ENCODE data around the gene KDM4F. TPM values are rescaled to one million over a fixed set of nuclear protein-coding genes. Genes with fewer than 3 reads are reported as not detected.
A peak's percentile ranks its signal among the peaks of the same experiment; 100 is the strongest.

KDM4F gene
- polyA plus RNA-seq, 2 of the 4 experiments (the other 2 are of a cell fraction), result not detected

GRCh38 chr11:95074792-95075563, 25.8 kb downstream of the KDM4F start (continued):
- TF ChIP-seq JUNB (IDR thresholded peaks at IDR 0.05), result no peak

DNA sequence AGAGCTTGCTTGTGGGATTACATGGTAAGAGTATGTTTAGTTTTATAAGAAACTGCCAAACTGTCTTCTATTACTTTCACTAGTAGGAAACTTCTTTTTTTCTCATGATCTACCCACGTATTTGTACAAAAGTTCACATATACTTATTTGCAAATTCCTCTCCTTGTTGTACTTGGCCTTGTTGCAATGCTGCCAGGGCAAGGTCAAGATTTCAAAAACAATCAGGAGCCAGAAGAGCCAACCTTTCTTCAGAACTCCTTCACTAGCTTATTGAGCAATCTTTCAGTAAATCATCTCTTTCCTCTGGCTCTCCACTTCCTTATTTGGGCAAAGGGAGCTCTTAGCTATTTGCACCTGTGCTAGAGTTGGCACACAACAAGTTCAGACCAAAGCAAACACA, 27.2 kb downstream of the KDM4F start:
- no peak overlapping the region for H3K4me3 ChIP-seq
- peak in 1 of 2 experiments; percentile 25 for DNase-seq (ENCODE audit: low read depth in 1 of 2, low spot score in 1 of 2)
- ChIA-PET POLR2A (no interaction called here), CTCF (interaction anchor here (1.1 to 1.8 kb wide), 2 partner anchors 75 to 1318 kb away, joined by 3 to 4 read pairs; no protein-coding TSS in a partner anchor)
- WGBS (ENCODE audit: missing lambda C conversion rate), result 4% methylated on average over 1 of the region's 1 CpG
- peak overlapping the region; percentile 42; the same call in 2 of the 3 replicates for H3K4me2 ChIP-seq
- peaks cover 6% of the 10 kb centered on the region; the same call in 1 of the 3 replicates for H3K4me1 ChIP-seq
- H3K9me3 ChIP-seq, result no peaks in the 10 kb centered on the region
- TF ChIP-seq CEBPB (IDR thresholded peaks at IDR 0.05) (peak in 1 of 2 experiments; percentile 34; a peak in 1 of 4 replicates), HOXB5 (CRISPR knock-in tag; IDR thresholded peaks at IDR 0.05) (no peak)
- no peak overlapping the region for H3K27ac ChIP-seq
- ATAC-seq, result no peak
- no peak for FAIRE-seq

- Histone ChIP-seq H3K4me3 (no peak overlapping the region), H3K4me2 (peak overlapping the region; percentile 42; the same call in 1 of the 3 replicates), H3K27ac (no peak overlapping the region), H3K4me1 (peaks cover 6% of the 10 kb centered on the region; the same call in 1 of the 3 replicates), H3K9me3 (no peaks in the 10 kb centered on the region)
- ChIA-PET POLR2A (no interaction called here), CTCF (interaction anchor here (1.8 kb wide), 1 partner anchor 75 kb away, joined by 4 read pairs; no protein-coding TSS in a partner anchor)
- ATAC-seq, result no peak
- FAIRE-seq, result no peak
- no peak for DNase-seq (ENCODE audit: low read depth in 1 of 2, low spot score in 1 of 2)
- TF ChIP-seq NR3C1 (IDR thresholded peaks at IDR 0.05), result no peak
- TF ChIP-seq HOXB5 (CRISPR knock-in tag; IDR thresholded peaks at IDR 0.05), result no peak
- no peak for TF ChIP-seq RFX5 (IDR thresholded peaks at IDR 0.05)
- TF ChIP-seq EP300 (IDR thresholded peaks at IDR 0.05), result no peak
- no peak for TF ChIP-seq JUNB (IDR thresholded peaks at IDR 0.05)
- no peak for TF ChIP-seq EHMT2 (IDR thresholded peaks at IDR 0.05; ENCODE audit: low read depth)
Measured at GRCh38 chr11:95076981-95077380, 27.8 kb downstream of the KDM4F start.

- no peak for DNase-seq (ENCODE audit: low read depth in 1 of 2, low spot score in 1 of 2)
- ATAC-seq, result no peak
- peaks cover 6% of the 10 kb centered on the region; the same call in 1 of the 3 replicates for H3K4me1 ChIP-seq
- no peaks in the 10 kb centered on the region for H3K9me3 ChIP-seq
- no peak overlapping the region for H3K27ac ChIP-seq
- no peak overlapping the region for H3K4me2 ChIP-seq
- 50% methylated on average over 1 of the region's 1 CpG for WGBS (ENCODE audit: missing lambda C conversion rate)
- H3K4me3 ChIP-seq, result no peak overlapping the region
- no peak for TF ChIP-seq ESRRA (IDR thresholded peaks at IDR 0.05; ENCODE audit: borderline replicate concordance, low read length)
- no peak for TF ChIP-seq KDM5A (IDR thresholded peaks at IDR 0.05)
- TF ChIP-seq ZC3H11A (IDR thresholded peaks at IDR 0.05), result no peak
- no peak for TF ChIP-seq RAD21 (conservative IDR thresholded peaks at IDR 0.05 in 1 of 2, IDR thresholded peaks at IDR 0.05 in 1 of 2)
- no peak for TF ChIP-seq JUNB (IDR thresholded peaks at IDR 0.05)
- no peak for TF ChIP-seq TP53 (CRISPR knock-in tag; IDR thresholded peaks at IDR 0.05)
- ChIA-PET POLR2A (no interaction called here), CTCF (interaction anchor here (1.2 to 1.7 kb wide), 2 partner anchors 9 to 10 kb away, joined by 4 to 5 read pairs; no protein-coding TSS in a partner anchor)
- no peak for FAIRE-seq
Measured at GRCh38 chr11:95078526-95078925, 29.3 kb downstream of the KDM4F start.

DNA sequence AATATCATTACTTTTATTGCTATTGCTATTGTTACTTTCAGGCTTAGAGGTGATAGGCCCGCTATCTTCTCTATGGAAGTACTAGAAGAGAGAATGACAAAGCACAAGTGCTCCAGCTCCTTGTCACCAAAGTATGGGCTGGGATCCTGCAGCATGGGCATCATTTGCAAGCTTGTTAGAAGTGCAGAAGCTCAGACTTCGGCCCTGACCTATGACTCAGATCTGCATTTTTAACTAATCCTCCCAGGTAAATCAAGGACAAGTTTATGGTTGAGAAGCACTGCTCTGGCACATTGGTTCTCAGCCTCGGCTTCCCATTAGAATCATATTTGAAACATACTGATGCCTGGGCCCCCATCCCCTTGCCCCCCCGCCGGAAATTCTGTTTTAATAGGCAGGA, 31.8 kb downstream of the KDM4F start:
- Histone ChIP-seq H3K4me3 (no peak overlapping the region), H3K4me1 (peaks cover 4% of the 10 kb centered on the region; the same call in 1 of the 3 replicates), H3K27ac (no peak overlapping the region), H3K9me3 (no peaks in the 10 kb centered on the region), H3K4me2 (no peak overlapping the region)
- ChIA-PET POLR2A (interaction anchor here (1.1 kb wide), 1 partner anchor 13 kb away, joined by 3 read pairs; no protein-coding TSS in a partner anchor), CTCF (interaction anchor here (1.6 kb wide), 1 partner anchor 12 kb away, joined by 10 read pairs; no protein-coding TSS in a partner anchor)
- DNase-seq (ENCODE audit: low read depth in 1 of 2, low spot score in 1 of 2) (no peak), FAIRE-seq (no peak), ATAC-seq (no peak)
- 73% methylated on average over 3 of the region's 5 CpGs for WGBS (ENCODE audit: missing lambda C conversion rate)
- TF ChIP-seq MAZ (IDR thresholded peaks at IDR 0.05; ENCODE audit: borderline replicate concordance, low read depth, low read length) (no peak), PHF8 (IDR thresholded peaks at IDR 0.05; ENCODE audit: borderline replicate concordance, low read depth) (no peak), ESRRA (IDR thresholded peaks at IDR 0.05; ENCODE audit: borderline replicate concordance, low read length) (no peak), NFE2L2 (conservative IDR thresholded peaks at IDR 0.05; ENCODE audit: low read length) (no peak), HOXB13 (CRISPR knock-in tag; IDR thresholded peaks at IDR 0.05; ENCODE audit: low read depth) (no peak), NR3C1 (IDR thresholded peaks at IDR 0.05) (no peak), ZSCAN20 (CRISPR knock-in tag; IDR thresholded peaks at IDR 0.05) (no peak), TP53 (CRISPR knock-in tag; IDR thresholded peaks at IDR 0.05) (no peak), MAFK (IDR thresholded peaks at IDR 0.05; ENCODE audit: partially characterized antibody) (no peak), HMGXB4 (CRISPR knock-in tag; IDR thresholded peaks at IDR 0.05; ENCODE audit: borderline replicate concordance) (no peak), CBX2 (IDR thresholded peaks at IDR 0.05; ENCODE audit: borderline replicate concordance, low read depth) (no peak), MAX (IDR thresholded peaks at IDR 0.05) (no peak), RCOR1 (IDR thresholded peaks at IDR 0.05; ENCODE audit: low read depth, low read length) (no peak)
- TF ChIP-seq, protein P1, sequence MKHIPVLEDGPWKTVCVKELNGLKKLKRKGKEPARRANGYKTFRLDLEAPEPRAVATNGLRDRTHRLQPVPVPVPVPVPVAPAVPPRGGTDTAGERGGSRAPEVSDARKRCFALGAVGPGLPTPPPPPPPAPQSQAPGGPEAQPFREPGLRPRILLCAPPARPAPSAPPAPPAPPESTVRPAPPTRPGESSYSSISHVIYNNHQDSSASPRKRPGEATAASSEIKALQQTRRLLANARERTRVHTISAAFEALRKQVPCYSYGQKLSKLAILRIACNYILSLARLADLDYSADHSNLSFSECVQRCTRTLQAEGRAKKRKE (CRISPR knock-in tag; IDR thresholded peaks at IDR 0.05; ENCODE audit: low read depth), result no peak
- TF ChIP-seq, protein P2, sequence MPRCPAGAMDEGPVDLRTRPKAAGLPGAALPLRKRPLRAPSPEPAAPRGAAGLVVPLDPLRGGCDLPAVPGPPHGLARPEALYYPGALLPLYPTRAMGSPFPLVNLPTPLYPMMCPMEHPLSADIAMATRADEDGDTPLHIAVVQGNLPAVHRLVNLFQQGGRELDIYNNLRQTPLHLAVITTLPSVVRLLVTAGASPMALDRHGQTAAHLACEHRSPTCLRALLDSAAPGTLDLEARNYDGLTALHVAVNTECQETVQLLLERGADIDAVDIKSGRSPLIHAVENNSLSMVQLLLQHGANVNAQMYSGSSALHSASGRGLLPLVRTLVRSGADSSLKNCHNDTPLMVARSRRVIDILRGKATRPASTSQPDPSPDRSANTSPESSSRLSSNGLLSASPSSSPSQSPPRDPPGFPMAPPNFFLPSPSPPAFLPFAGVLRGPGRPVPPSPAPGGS (IDR thresholded peaks at IDR 0.05), result no peak

All from A549 (cell line).